ENCODE results near the gene TMEM74B. TPM values are rescaled to one million over a fixed set of nuclear protein-coding genes. Genes with fewer than 3 reads are reported as not detected.
"Not testable (repeated sequence)": the region's sequence is repeated elsewhere in the genome, so short reads cannot be mapped to it uniquely, and the experiment has no call there.

The TMEM74B gene
- total and polyA plus RNA-seq, 2 donors (not counting 1 experiment from before 2014, with no cell fraction given): 0.42 to 1.4 TPM

- Histone ChIP-seq H4K20me1 (ENCODE audit: control insufficient read depth, insufficient read depth, low read length, poor library complexity, severe bottlenecking) (no peaks in the 10 kb centered on the region), H3K4me2 (replicated peaks; ENCODE audit: low read depth, low read length, poor library complexity, severe bottlenecking) (peak overlapping the region; percentile 52), H2AFZ (ENCODE audit: insufficient read depth, low read depth, low read length, poor library complexity, severe bottlenecking) (peak overlapping the region; percentile 38), H3K4me3 (ENCODE audit: control extremely low read depth in 1 of 5, extremely low read depth in 1 of 5, insufficient read depth in 1 of 5, low read depth in 2 of 5, low read length in 4 of 5) (peak overlapping the region in 2 of 5 experiments; percentile 25 to 34), H3K4me1 (ENCODE audit: control insufficient read depth in 2 of 2, insufficient read depth in 2 of 2, low read length in 2 of 2) (peaks cover 16 to 17% of the 10 kb centered on the region in 2 donors), H3K79me2 (ENCODE audit: control insufficient read depth, insufficient read depth, low read length) (no peaks in the 10 kb centered on the region), H3K36me3 (replicated peaks in 1 of 2; ENCODE audit: control extremely low read depth in 1 of 2, control insufficient read depth in 1 of 2, extremely low read depth in 1 of 2, insufficient read depth in 2 of 2, low read length in 1 of 2) (no peaks in the 10 kb centered on the region), H3K27ac (ENCODE audit: low read length in 2 of 2) (no peak overlapping the region), H3K9me3 (ENCODE audit: control extremely low read depth in 1 of 3, control insufficient read depth in 2 of 3, insufficient read depth in 1 of 3, low read length in 2 of 3) (peaks cover 0 to 24% (median 0%) of the 10 kb centered on the region in 3 donors), H3K27me3 (replicated peaks in 1 of 4; ENCODE audit: control extremely low read depth in 1 of 4, control insufficient read depth in 3 of 4, insufficient read depth in 4 of 4, low read length in 3 of 4) (peaks cover 1 to 31% (median 23%) of the 10 kb centered on the region in 4 experiments), H3K9ac (ENCODE audit: low read length) (no peak overlapping the region)
- no peak overlapping the region for H3K27ac Mint-ChIP-seq
- H3K4me3 Mint-ChIP-seq: peak overlapping the region; percentile 79
- H3K4me1 Mint-ChIP-seq: peaks cover 16% of the 10 kb centered on the region
- ChIA-PET POLR2A (no interaction called here), CTCF (interaction anchor here (0.8 kb wide), 1 partner anchor 408 kb away, joined by 3 read pairs; no protein-coding TSS in a partner anchor)
- H3K27me3 Mint-ChIP-seq: peaks cover 26% of the 10 kb centered on the region
- no peaks in the 10 kb centered on the region for H3K9me3 Mint-ChIP-seq (ENCODE audit: insufficient read depth)
- WGBS (ENCODE audit: insufficient coverage): 33% methylated on average over 12 of the region's 30 CpGs
- intact Hi-C loops (cut with micrococcal nuclease): loop anchor here (10.0 kb wide), 2 partner anchors 111 to 239 kb away; partner anchors contain the start of genes NSFL1C and PSMF1
- no peak for DNase-seq
- TF ChIP-seq EZH2 (IDR thresholded peaks at IDR 0.05; ENCODE audit: borderline replicate concordance, insufficient read depth, low read depth, low read length, poor library complexity, severe bottlenecking): no peak
- no peak for ATAC-seq (ENCODE audit: low read depth)
Observed at GRCh38 chr20:1225263-1225782, 40.5 kb upstream of the TMEM74B start.

DNA sequence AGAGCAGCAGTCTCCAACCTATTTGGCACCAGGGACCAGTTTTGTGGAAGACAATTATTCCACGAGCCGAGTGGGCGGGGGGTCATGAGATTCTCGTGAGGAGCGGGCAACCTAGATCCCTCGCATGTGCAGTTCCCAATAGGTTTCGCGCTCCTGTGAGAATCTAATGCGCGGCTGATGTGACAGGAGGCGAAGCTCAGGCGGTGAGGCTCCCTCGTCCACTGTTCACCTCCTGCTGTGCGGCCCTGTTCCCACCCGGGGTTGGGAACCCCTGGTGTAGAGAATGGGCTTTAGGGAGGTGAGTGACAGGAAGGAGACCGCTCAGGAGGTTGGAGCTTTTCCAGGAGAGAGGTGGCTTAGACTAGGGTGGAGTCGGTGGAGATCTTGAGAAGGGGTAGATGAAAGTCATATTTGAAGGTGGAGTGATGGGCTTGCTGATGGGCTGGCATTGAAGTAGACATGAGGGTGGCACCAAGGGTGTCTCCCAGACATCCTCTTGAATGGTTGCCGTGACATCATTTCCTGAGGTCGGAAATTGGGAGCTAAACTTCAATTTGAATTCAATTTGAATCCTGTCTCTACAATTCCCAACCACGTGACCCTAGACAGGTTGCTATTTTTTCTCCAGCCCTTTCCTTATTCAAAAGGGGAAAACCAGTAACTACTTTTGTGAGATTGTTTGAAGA is 39.6 kb upstream of the TMEM74B start:
- peak overlapping the region; percentile 35 for H3K4me3 Mint-ChIP-seq
- no peak overlapping the region for H3K27ac Mint-ChIP-seq
- intact Hi-C loops (cut with micrococcal nuclease): loop anchor here (10.0 kb wide), 2 partner anchors 110 to 240 kb away; partner anchors contain the start of genes NSFL1C and PSMF1

GRCh38 chr20:1222750-1223149 is 38.0 kb upstream of the TMEM74B start:
- POLR2A ChIA-PET; H3K9me3 Mint-ChIP-seq (ENCODE audit: insufficient read depth); H3K27ac Mint-ChIP-seq; H3K4me3 Mint-ChIP-seq; H3K36me3 ChIP-seq (replicated peaks in 1 of 2; ENCODE audit: control extremely low read depth in 1 of 2, control insufficient read depth in 1 of 2, extremely low read depth in 1 of 2, insufficient read depth in 2 of 2, low read length in 1 of 2); CTCF ChIA-PET; H3K27ac ChIP-seq (ENCODE audit: low read length in 2 of 2); ATAC-seq (ENCODE audit: low read depth); H3K9ac ChIP-seq (ENCODE audit: low read length); H4K20me1 ChIP-seq (ENCODE audit: control insufficient read depth, insufficient read depth, low read length, poor library complexity, severe bottlenecking); DNase-seq; H3K4me3 ChIP-seq (ENCODE audit: control extremely low read depth in 1 of 5, extremely low read depth in 1 of 5, insufficient read depth in 1 of 5, low read depth in 2 of 5, low read length in 4 of 5); H3K4me2 ChIP-seq (replicated peaks; ENCODE audit: low read depth, low read length, poor library complexity, severe bottlenecking); H2AFZ ChIP-seq (ENCODE audit: insufficient read depth, low read depth, low read length, poor library complexity, severe bottlenecking); H3K79me2 ChIP-seq (ENCODE audit: control insufficient read depth, insufficient read depth, low read length): not testable (repeated sequence)
- Histone ChIP-seq H3K4me1 (ENCODE audit: control insufficient read depth in 2 of 2, insufficient read depth in 2 of 2, low read length in 2 of 2) (peaks cover 16 to 17% of the 10 kb centered on the region in 2 donors), H3K27me3 (replicated peaks in 1 of 4; ENCODE audit: control extremely low read depth in 1 of 4, control insufficient read depth in 3 of 4, insufficient read depth in 4 of 4, low read length in 3 of 4) (peaks cover 0 to 16% (median 10%) of the 10 kb centered on the region in 4 experiments), H3K9me3 (ENCODE audit: control extremely low read depth in 1 of 3, control insufficient read depth in 2 of 3, insufficient read depth in 1 of 3, low read length in 2 of 3) (peaks cover 0 to 24% (median 0%) of the 10 kb centered on the region in 3 donors)
- 100% methylated on average over 1 of the region's 4 CpGs for WGBS (ENCODE audit: insufficient coverage)
- H3K4me1 Mint-ChIP-seq: peaks cover 16% of the 10 kb centered on the region
- H3K27me3 Mint-ChIP-seq: peaks cover 23% of the 10 kb centered on the region
- intact Hi-C loops (cut with micrococcal nuclease): loop anchor here (10.0 kb wide), 2 partner anchors 108 to 242 kb away; partner anchors contain the start of genes NSFL1C and PSMF1

More for the DNA sequence above, 39.6 kb upstream of the TMEM74B start:
- Histone ChIP-seq H3K9me3 (ENCODE audit: control extremely low read depth in 1 of 3, control insufficient read depth in 2 of 3, insufficient read depth in 1 of 3, low read length in 2 of 3) (peaks cover 0 to 24% (median 0%) of the 10 kb centered on the region in 3 donors), H3K27ac (ENCODE audit: low read length in 2 of 2) (no peak overlapping the region), H3K79me2 (ENCODE audit: control insufficient read depth, insufficient read depth, low read length) (no peaks in the 10 kb centered on the region), H3K4me3 (ENCODE audit: control extremely low read depth in 1 of 5, extremely low read depth in 1 of 5, insufficient read depth in 1 of 5, low read depth in 2 of 5, low read length in 4 of 5) (no peak overlapping the region), H4K20me1 (ENCODE audit: control insufficient read depth, insufficient read depth, low read length, poor library complexity, severe bottlenecking) (no peaks in the 10 kb centered on the region), H3K4me1 (ENCODE audit: control insufficient read depth in 2 of 2, insufficient read depth in 2 of 2, low read length in 2 of 2) (peaks cover 16 to 17% of the 10 kb centered on the region in 2 donors), H3K4me2 (replicated peaks; ENCODE audit: low read depth, low read length, poor library complexity, severe bottlenecking) (no peak overlapping the region), H3K27me3 (replicated peaks in 1 of 4; ENCODE audit: control extremely low read depth in 1 of 4, control insufficient read depth in 3 of 4, insufficient read depth in 4 of 4, low read length in 3 of 4) (peaks cover 1 to 22% (median 17%) of the 10 kb centered on the region in 4 experiments), H3K36me3 (replicated peaks in 1 of 2; ENCODE audit: control extremely low read depth in 1 of 2, control insufficient read depth in 1 of 2, extremely low read depth in 1 of 2, insufficient read depth in 2 of 2, low read length in 1 of 2) (no peaks in the 10 kb centered on the region), H3K9ac (ENCODE audit: low read length) (no peak overlapping the region), H2AFZ (ENCODE audit: insufficient read depth, low read depth, low read length, poor library complexity, severe bottlenecking) (no peak overlapping the region)
- H3K27me3 Mint-ChIP-seq: peaks cover 23% of the 10 kb centered on the region
- 88% methylated on average over 19 of the region's 20 CpGs for WGBS (ENCODE audit: insufficient coverage)
- peaks cover 16% of the 10 kb centered on the region for H3K4me1 Mint-ChIP-seq
- ATAC-seq (ENCODE audit: low read depth) (no peak), DNase-seq (peak; percentile 14)
- H3K9me3 Mint-ChIP-seq (ENCODE audit: insufficient read depth): no peaks in the 10 kb centered on the region
- CTCF ChIA-PET: interaction anchor here (1.2 kb wide), 1 partner anchor 12 kb away, joined by 3 read pairs; no protein-coding TSS in a partner anchor
- TF ChIP-seq, protein P1, sequence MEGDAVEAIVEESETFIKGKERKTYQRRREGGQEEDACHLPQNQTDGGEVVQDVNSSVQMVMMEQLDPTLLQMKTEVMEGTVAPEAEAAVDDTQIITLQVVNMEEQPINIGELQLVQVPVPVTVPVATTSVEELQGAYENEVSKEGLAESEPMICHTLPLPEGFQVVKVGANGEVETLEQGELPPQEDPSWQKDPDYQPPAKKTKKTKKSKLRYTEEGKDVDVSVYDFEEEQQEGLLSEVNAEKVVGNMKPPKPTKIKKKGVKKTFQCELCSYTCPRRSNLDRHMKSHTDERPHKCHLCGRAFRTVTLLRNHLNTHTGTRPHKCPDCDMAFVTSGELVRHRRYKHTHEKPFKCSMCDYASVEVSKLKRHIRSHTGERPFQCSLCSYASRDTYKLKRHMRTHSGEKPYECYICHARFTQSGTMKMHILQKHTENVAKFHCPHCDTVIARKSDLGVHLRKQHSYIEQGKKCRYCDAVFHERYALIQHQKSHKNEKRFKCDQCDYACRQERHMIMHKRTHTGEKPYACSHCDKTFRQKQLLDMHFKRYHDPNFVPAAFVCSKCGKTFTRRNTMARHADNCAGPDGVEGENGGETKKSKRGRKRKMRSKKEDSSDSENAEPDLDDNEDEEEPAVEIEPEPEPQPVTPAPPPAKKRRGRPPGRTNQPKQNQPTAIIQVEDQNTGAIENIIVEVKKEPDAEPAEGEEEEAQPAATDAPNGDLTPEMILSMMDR (IDR thresholded peaks at IDR 0.05): no peak
- TF ChIP-seq EZH2 (IDR thresholded peaks at IDR 0.05; ENCODE audit: borderline replicate concordance, insufficient read depth, low read depth, low read length, poor library complexity, severe bottlenecking): no peak
- POLR2A ChIA-PET: no interaction called here
